DMS53 treated with DMSO at 0.1 percent for 48 hours (cell line): Measurements from ENCODE around the gene COASY.
"Not testable (repeated sequence)": the region's sequence is repeated elsewhere in the genome, so short reads cannot be mapped to it uniquely, and the experiment has no call there.

Source experiments
- DNase-seq: peaks from one replicate; lab custom pipeline; 2025; ENCODE audit not compliant: unreplicated experiment; lab: John Stamatoyannopoulos, UW

Gene COASY

DNA sequence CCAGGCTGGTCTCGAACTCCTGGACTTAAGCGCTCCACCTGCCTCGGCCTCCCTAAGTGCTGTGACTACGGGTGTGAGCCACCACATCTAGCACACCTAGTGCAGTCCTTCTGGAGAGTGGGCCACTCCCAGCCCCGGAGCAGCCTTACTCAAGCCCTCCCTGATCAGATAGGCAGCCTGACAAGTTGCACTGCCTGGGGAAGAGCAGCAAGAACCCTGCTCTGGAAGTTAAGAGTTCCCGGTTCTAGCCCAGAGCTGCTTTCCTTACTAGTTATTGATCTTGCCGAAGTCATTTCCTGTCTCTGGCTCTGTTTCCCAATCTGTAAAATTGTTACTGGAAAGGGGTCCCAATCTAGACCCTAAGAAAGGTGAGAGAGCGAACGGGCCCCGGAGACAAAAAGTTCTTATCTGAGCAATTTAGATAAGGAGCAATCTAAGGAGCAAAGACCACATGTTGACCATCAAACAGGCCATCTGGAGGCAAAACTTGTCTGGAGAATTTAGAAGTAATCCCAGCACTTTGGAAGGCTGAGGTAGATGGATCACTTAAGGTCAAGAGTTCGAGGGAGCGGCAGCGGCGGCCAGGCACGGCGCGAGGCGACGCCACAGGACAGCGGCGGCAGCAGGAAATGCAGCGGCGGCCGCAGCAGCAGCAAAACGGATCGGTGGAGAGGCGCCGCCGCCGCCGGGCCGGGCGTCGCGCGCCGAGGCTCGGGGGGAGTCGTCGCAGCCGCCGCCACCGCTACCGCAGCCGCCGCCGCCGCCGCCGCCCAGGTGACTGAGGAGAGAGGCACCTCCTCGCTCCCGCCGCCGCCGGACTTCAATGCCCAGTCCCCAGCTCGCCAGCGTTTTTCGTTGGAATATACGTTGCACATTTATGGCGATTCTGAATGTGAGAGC is 30.2 kb upstream of the COASY start:
- DNase-seq: peak; percentile 77

DNA sequence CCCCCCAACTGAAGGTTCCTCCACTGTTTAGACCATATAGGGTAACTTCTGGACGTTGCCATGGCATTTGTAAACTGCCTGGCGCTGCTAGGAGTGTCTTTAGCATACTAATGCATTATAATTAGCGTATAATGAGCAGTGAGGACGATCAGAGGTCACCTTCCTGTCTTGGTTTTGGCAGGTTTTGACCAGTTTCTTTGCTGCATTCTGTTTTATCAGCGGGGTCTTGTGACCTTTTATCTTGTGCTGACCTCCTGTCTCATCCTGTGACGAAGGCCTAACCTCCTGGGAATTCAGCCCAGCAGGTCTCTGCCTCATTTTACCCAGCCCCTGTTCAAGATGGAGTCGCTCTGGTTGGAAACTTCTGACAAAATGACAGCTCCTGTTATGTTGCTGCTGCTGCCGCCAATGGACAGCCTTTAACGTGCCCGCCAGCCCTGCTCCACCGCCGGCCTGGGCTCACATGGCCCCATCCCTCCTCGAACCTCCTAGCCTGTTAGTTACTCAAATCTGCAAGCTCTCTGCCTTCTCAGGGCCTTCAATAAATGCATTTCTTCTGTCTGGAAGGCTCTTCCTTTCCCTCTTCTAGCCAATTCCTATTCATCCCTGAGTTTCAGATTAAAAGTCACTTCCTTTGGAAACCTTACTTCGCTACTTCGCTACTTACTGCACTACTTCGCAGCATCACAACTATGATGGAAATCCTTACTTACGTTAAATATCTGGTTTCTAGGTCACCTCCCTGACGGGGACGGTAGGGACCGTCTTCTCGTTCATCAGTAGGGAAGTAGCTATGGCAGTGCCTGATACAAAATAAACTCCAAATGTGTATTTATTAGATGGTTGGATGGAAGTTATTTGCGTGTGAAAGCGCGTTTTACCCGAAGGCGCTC is 26.5 kb upstream of the COASY start:
- DNase-seq: no peak

DNA sequence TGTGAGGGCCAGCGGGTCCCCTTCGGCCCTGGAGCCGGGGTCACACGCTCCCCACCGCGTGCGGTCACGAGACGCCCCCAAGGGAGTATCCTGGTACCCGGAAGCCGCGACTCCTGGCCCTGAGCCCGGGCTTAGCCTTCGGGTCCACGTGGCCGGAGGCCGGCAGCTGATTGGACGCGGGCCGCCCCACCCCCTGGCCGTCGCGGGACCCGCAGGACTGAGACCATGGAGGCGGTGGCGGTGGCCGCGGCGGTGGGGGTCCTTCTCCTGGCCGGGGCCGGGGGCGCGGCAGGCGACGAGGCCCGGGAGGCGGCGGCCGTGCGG is 25.9 kb upstream of the COASY start, which contains the start of gene NAGLU:
NAGLU (plus strand) TSS at position 194 of the 324 bp plus-strand sequence; CDS start at position 226, 32 bp downstream.
- DNase-seq: peak; percentile 89

DNA sequence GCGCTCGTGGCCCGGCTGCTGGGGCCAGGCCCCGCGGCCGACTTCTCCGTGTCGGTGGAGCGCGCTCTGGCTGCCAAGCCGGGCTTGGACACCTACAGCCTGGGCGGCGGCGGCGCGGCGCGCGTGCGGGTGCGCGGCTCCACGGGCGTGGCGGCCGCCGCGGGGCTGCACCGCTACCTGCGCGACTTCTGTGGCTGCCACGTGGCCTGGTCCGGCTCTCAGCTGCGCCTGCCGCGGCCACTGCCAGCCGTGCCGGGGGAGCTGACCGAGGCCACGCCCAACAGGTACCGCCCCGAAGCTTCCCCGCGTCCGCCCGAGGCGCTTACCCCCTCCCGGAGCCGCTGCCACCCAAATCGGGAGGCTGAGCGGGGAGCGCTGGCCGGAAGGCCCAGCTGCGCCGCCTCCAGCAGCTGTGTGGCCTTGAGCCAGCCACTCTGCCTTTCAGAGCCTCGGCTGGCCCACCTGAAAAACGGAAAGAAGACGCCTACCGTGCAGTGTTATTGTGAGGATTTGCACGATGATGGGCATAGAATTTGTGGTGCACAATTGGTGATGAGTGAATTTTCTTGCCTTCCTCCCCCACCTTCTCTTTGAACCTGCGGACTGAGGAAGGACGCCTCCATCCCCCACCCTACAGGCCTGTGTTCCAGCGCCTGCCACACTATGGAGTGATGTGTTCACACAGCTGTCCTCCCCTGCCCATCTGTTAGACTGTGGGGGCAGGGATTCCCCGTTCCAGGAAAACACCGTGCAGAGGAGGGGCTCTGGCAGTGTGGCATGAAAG is 25.4 kb upstream of the COASY start:
- DNase-seq: peak; percentile 91

DNA sequence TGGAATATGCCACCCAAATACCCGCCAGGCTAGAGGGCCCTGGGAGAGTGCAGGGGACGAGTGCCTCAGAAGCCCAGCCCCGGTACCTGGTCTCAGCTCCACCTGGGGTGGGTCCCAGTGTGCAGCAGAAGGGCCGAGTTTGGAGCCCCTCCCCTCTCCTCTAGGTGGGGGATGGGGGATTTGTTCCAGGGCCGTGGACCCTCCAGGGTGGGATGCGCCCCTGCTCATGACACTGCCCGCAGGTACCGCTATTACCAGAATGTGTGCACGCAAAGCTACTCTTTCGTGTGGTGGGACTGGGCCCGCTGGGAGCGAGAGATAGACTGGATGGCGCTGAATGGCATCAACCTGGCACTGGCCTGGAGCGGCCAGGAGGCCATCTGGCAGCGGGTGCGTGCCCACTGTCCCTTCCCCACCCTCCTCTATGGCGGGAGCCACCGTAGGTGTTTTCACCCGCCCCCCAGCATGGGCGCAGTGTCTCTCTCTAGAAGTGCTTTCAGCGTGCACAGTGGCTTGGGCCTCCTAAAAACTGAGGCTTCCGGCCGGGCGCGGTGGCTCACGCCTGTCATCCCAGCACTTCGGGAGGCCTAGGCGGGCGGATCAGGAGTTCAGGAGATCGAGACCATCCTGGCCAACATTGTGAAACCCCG is 24.7 kb upstream of the COASY start:
- DNase-seq: no peak

DNA sequence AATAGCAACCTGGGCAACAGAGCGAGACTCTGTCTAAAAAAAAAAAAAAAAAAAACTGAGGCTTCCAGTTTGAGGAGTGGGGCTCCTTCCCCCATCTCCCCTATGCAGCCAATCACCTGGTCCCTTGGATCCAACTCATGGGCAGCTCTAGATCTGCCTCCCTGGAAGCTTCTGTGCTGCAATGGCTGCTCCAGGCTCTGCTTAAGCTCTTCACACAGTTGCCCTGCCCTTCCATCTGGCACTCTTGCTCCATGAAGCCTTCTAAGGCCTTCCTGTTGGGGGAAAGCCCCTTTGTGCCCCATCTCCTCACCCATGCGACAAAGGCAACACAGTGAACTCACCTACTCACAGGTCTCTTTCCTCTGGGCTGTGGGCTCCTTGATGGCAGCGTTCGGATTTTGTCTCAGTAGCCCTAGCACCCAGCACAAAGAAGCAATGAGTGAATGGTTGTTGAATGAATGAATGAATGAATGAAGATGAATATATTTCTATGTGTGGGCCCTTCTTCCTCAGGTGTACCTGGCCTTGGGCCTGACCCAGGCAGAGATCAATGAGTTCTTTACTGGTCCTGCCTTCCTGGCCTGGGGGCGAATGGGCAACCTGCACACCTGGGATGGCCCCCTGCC is 24.0 kb upstream of the COASY start:
- DNase-seq: no peak

DNA sequence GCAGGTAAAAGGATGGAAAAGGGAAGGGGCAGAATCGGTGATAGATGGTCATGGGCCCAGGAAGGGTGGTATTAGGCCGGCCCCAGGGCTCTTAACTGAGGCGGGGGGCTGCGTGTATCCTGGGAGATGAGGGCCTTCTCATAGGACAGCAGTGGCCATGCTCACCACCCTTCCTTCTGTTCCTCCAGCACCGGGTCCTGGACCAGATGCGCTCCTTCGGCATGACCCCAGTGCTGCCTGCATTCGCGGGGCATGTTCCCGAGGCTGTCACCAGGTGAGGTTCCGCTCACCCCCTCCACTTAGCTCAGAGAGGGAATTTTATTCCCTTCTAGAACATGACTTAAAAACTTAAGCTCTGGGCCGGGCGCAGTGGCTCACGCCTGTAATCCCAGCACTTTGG is 23.5 kb upstream of the COASY start:
- DNase-seq: no peak

DNA sequence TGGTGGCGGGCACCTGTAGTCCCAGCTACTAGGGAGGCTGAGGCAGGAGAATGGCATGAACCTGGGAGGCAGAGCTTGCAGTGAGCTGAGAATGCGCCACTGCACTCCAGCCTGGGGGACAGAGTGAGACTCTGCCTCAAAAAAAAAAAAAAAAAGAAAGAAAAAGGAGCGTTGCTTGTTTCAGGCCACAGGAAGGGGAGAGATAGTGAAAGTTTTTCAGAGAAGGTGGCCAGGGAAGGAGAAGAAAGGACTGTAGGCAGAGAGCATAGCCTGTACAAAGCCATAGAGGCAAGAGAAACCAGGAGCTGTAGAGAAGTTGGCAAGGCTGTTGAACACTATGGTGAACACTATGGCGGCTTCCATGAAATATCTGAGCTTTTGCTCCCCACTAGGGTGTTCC is 21.4 kb upstream of the COASY start:
- not testable (repeated sequence) for DNase-seq

DNA sequence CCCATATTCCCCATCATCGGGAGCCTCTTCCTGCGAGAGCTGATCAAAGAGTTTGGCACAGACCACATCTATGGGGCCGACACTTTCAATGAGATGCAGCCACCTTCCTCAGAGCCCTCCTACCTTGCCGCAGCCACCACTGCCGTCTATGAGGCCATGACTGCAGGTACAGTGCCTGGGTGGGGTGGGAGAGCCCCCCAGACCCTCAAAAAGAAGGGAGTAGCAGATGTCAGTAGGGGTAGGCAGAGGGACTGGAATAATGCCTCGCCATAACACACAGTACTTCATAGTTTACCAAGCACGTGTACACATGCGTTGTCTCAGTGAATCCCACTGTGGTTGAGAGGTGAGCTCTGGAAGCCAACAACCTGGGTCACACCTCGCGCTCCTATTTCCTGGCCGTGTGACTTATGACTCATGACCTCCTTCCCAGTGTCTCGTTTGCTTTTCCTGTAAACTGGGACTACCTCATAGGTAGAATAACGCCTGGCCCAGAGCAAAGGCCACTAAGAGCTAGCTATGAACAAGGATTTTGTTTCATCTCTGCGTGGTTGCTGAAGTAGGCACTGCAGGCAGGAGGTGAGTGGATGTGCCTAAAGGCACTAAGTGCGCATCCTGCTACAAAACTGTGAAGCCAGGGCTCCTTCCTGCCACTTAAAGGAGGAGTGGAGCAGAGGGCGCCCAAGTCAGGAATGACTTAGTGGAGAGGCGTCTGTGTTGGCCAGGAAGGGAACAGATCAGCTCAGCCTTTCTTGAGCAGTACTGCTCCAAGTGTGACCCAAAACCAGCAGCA is 20.7 kb upstream of the COASY start:
- peak; percentile 79 for DNase-seq

DNA sequence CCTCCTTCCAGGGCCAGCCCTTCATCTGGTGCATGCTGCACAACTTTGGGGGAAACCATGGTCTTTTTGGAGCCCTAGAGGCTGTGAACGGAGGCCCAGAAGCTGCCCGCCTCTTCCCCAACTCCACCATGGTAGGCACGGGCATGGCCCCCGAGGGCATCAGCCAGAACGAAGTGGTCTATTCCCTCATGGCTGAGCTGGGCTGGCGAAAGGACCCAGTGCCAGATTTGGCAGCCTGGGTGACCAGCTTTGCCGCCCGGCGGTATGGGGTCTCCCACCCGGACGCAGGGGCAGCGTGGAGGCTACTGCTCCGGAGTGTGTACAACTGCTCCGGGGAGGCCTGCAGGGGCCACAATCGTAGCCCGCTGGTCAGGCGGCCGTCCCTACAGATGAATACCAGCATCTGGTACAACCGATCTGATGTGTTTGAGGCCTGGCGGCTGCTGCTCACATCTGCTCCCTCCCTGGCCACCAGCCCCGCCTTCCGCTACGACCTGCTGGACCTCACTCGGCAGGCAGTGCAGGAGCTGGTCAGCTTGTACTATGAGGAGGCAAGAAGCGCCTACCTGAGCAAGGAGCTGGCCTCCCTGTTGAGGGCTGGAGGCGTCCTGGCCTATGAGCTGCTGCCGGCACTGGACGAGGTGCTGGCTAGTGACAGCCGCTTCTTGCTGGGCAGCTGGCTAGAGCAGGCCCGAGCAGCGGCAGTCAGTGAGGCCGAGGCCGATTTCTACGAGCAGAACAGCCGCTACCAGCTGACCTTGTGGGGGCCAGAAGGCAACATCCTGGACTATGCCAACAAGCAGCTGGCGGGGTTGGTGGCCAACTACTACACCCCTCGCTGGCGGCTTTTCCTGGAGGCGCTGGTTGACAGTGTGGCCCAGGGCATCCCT is 18.5 kb upstream of the COASY start:
- no peak for DNase-seq

DNA sequence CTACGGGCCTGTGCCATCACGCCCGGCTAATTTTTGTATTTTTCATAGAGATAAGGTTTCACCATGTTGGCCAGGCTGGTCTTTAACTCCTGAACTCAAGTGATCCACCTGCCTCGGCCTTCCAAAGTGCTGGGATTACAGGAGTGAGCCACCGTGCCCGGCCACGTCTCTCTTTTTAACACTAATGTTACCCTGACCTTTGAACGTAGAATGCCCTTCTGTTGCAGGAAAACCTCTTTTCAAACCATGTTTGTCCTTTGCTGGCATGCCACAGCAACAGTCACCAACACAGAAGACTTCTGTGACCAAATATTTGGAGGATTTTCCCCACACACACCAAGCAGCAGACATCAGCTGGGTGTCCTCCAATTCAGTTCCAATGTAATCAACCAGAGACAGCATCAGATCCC is 17.1 kb upstream of the COASY start:
- no peak for DNase-seq

DNA sequence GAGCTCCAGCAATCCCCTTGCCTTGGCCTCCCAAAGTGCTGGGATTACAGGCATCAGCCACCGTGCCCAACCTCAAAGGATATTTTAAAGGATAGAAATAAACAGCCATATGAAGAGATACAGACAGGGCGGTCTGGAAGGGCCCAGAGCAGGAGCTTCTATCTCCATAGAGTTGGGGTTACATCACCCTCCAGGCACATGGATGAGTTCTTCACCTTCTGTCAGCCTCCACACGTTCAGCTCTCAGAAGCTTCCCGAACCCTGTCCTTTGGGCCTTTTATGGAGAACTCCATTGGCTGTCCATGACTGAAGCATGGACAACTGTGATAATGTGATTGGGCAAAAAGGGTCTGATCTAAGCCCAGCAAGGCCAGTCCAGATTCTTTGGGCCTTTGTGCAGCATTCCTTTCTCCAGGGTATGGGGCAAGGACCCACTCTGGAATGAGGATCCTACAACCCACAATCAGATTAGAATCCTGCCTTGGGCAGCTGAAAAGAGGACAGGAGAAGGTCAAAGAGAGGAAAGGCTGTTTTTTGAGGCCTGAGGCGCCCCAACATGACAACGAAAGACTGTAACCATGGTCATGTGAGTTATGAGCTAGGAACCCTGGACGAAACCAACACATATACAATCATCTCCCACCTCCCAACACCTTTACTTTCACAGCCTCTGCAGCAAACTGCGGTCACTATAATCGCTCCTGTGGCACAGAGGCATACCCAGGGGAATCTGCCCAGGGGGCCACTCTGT is 16.0 kb upstream of the COASY start:
- not testable (repeated sequence) for DNase-seq

DNA sequence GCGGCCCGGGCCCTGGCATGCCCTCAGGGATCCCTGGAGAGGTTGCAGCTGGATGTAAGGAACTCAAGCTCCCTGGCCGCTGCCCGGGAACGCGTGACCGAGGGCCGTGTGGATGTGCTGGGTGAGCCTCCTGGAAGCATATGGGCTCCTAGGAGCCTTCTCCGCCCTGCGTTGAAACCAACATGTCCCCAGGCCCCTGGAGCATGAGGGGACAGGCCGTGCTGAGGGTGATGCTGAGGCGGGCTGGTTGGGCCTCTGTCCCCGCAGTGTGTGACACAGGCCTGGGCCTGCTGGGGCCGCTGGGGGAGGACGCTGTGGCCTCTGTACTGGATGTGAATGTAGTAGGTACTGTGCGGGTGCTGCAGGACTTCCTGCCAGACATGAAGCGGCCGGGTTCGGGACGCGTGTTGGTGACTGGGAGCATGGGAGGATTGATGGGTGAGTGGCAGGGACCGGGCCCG is 14.9 kb upstream of the COASY start:
- DNase-seq: no peak

DNA sequence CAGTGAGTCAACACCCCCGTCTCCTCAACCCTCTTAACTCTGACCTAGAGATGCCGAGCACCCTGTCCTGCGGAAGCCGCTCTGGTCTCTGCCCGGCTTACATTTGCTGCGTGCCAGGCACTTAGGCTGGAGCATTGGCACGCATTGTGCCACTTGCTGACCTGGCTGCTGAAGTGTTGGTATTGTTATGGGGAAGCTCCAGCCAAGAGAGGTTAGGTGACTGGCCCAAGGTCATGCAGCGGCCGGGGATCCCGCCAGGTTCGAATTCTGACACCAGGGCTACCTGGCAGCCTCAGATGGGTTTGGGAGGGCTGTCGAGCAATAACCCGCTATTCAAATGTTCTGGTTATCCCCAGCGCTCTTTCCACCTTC is 14.3 kb upstream of the COASY start:
- no peak for DNase-seq

DNA sequence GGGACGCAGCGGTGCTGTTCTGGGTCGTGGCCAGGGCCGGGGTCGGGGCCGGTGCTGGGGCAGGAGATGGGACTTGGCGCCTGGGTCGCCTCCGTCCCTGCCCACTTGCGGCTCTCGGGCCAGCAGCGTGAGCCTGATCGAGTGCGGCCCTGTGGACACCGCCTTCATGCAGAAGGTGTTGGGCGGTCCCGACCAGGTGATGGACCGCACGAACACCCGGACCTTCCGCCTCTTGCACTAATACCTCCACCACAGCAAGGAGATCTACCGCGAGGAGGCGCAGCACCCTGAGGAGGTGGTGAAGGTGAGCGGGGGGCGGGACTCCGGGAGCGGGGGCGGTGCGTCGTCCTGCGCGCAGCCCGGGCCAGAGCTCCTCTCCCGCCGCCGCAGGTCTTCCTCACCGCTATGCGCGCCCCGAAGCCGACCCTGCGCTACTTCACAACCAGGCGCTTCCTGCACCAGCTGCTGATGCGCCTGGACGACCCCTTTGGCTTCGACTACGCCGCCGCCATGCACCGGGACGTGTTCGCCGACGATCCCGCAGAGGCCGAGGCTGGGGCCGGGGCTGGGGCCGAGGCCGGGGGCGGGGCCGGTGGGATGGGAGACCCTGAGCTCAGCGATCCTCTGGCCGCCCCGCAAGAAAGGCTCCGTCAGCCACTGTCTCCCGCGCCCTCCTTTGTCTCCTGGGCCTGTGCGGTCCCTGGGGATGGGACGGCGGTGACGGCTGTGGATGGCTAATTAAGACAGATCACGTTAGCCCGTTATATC is 13.7 kb upstream of the COASY start:
- peak; percentile 91 for DNase-seq

DNA sequence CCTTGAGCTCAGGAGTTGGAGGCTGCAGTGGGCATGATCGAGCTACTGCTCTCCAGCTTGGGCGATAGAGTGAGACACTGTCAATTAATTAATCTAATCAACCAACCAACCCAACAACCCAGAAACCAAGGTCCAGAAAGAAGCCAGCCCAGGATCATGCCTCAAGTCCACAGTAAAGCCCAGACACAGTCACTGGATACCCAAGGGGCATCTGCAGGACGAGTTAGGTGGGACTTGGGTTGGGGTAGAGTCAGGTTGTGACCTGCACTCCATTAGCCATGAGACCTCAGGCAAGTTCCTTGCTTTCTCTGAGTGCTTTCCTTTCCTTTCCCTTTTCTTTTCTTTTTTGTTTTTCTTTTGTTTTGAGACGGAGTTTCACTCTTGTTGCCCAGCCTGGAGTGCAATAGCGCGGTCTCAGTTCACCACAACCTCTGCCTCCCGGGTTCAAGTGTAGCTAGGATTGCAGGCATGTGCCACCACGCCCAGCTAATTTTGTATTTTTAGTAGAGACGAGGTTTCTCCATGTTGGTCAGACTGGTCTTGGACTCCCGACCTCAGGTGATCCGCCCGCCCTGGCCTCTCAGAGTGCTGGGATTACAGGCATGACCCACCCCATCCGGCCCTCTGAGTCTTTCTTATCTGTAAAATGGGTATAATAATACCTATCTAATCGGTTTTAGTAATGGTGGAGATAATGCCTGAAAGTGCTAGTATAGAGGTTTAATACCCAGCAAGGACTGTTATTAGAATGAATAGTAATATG is 12.8 kb upstream of the COASY start:
- DNase-seq: no peak
